Activated T-cell treated with anti-CD3 and anti-CD28 coated beads, Interleukin-2, amount 50 U/mL, for 48 hours (primary cell): ENCODE data around the gene NDUFB7.
A peak's percentile ranks its signal among the peaks of the same experiment; 100 is the strongest.
"Not testable (repeated sequence)": the region's sequence is repeated elsewhere in the genome, so short reads cannot be mapped to it uniquely, and the experiment has no call there.

Source experiments
- DNase-seq, 2 experiments: peaks; one replicate each; pipeline ENCODE4 v3.0.0-alpha.2; 2020

NDUFB7 gene

DNA sequence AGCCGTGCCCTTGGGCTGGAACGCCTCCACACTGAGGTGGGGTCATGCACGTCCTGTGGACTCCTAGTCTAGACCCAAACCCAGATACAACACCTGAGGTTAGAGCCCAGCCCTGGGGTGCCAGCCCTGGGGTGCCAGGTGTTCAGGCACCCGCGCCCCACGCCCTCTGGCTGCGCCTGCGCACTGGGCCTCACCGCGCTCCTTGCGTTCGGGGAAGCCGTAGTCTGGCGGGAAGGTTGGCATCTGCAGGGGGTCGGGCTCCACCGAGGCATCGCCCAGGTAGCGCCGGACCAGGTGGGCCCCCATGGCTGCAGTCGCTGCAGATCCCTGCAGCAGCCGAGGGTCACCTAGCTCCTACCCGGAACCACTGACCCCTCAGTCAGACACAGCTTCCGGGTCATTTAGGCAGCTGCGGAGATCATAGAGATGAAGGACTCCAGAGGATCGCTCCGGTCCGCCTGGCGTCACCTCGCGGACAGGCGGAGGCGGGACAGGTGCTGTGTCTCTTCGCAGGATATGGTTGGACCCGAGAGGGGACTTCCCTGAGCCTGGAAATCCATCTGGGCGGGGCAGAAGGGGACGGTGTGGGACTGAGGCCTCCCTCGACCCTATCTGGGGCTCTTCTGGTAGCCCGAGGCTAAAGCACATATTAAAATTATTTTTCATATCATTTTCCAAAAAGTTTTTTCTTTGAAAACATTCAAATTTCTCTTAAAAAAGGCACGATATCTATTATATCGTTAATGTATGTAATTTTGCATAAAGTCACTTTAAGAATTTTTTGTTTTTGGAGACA is at the start of gene NDUFB7:
NDUFB7 (minus strand) TSS at position 372 of the 796 bp plus-strand sequence; CDS start at position 306, 66 bp downstream.
- DNase-seq = peak; percentile 92 to 93

DNA sequence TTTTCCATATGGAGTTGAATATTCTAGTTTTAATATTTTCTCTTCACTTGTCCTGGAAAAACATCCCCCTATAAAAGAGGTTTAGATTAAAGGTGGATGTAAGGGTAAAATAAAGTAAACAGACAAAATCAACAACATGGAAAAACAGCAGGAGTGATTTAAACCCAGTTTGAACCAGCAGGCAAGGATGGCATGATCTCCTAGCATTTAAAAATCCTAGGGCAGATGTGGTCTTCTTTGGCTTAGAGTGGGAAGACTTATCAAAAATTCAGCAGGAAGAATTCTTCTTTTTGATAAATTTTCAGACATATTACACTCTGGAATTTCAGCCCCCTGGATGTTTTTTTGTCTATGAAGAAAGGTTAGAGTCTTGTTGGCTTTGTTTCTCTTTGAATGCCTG is 47.5 kb upstream of the NDUFB7 start:
- DNase-seq = no peak

DNA sequence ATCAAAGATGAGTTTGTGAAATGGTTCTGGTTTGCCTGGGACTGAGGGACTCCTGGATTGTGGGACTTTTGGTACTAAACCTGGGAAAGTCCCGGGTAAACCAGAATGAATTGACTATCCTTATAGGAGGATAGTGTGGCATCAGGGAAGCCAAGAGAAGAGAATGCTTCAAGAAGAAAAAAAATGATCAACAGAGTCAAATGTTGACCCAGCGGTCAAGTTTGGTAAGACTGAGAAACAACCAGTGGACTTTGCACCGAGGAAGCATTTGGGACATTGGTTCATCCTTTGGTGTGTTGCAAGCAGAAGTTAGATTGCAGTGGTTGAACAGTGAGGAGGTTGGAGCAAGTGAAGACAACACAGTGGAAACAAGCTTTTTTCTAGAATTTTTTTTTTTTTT is 44.5 kb upstream of the NDUFB7 start:
- DNase-seq = no peak

DNA sequence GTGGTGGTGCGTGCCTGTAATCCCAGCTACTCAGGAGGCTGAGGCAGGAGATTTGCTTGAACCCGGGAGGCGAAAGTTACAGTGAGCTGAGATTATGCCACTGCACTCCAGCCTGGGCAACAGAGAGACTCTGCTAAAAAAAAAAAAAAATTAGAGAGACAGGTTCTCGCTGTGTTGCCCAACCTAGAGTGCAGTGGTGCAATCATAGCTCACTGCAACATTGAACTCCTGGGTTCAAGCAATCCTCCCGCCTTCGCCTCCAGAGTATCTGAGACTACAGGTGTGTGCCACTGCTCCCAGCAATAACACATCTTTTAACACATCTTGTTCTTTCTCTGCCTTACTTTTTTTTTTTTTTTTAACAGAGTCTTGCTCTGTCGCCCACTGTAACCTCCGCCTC is 43.8 kb upstream of the NDUFB7 start:
- no peak for DNase-seq

DNA sequence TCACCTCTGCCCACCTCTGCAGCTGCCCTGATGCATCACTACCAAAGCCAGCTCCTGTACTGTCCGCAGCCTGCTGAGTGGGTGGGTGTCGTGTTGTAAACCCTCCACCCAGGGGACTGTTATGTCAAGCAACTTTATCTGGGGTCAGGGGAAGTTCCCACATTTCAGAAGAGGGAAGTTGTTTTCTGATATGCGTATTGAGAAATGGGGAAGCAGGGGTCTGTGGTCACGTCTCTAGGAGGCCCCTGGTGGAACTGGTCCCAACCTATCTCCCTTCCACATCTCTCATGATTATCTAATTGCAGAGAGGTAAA is 42.2 kb upstream of the NDUFB7 start:
- no peak for DNase-seq

DNA sequence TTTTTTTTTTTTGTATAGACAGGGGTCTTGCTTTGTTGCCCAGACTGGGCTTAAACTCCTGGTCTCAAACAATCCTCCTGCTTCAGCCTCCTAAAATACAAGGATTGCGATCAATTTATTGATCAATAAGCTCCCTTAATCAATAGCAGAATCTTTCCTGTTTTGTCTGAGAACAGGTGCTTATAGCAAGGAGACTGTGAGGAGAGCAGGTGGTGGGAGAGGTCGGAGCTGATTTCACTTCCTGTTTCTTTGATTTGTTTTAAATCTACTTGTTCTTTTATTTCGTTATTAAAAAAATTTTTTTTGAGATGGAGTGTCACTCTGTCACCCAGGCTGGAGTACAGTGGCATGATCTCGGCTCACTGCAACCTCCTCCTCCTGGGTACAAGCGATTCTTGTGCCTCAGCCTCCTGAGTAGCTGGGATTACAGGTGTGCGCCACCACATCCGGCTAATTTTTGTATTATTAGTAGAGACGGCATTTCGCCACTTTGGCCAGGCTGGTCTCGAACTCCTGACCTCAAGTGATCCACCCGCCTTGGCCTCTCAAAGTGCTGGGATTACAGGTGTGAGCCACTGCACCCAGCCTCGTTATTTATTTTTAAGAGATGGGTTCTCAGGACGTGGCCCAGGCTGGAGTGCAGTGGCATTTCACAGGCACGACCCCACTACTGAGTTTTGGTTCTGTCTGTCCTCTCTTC is 41.7 kb upstream of the NDUFB7 start:
- DNase-seq = not testable (repeated sequence)

DNA sequence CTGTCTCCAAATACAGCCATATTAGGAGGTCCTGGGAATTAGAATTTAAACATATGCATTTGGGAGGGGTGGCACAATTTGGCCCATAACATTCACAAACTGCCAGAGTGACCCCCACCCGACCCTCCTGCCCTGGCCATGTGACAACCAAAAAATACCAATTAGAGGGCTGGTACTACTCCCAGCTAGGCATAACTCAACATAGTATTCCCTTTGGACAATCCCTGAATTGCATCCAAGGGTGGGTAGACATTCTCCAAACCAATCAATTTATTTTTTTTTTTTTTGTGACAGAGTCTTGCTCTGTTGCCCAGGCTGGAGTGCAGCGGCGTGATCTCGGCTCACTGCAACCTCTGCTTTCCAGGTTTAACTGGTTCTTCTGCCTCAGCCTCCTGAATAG is 40.8 kb upstream of the NDUFB7 start:
- no peak for DNase-seq

DNA sequence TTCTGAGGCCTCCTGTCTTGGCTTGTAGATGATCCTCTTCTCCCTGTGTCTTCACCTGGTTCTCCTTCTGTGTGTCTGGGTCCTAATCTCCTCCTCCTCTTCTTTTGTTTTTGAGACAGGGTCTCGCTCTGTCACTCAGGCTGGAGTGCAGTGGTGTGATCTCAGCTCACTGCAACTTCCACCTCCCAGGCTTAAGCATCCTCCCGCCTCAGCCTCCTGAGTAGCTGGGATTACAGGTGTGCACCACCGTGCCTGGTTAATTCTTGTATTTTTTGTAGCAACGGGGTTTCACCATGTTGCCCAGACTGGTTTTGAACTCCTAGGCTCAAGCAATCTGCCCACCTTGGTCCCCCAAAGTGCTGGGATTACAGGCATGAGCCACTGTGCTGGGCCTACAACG is 40.4 kb upstream of the NDUFB7 start:
- DNase-seq = not testable (repeated sequence)

DNA sequence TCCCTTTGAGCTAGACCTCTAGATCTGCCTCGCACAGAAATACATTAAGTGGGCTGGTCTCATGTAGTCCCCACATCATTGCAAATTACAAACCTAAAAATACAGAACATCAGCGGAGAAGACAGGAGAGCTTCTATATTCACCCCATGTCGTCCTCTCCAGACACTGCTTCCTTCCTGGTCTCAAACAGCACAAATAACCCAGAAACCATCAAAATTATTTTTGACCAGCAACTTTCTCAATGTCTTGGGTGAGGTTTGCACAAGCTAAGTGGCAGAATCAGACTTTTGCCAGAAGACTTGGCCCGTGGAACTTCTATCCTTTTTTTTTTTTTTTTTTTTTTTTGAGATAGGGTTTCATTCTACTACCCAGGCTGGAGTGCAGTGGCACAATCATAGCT is 39.2 kb upstream of the NDUFB7 start:
- no peak for DNase-seq

DNA sequence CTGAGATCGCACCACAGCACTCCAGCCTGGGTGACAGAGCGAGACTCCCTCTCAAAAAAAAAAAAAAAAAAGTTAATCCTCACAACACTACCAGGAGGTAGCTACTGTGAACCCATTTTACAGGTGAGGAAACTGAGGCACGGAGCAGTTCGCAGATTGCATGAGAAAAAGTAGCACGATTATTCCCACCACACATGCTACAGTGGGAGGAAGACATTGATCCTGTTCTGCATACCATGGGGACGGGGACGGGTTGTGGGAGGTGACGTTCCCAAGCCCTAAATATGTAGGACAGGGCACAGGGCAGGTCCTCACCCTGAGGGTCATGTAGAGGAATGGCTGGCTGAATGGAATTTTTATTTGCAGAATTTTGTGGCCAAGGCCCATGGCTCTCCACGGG is 34.8 kb upstream of the NDUFB7 start:
- no peak for DNase-seq

DNA sequence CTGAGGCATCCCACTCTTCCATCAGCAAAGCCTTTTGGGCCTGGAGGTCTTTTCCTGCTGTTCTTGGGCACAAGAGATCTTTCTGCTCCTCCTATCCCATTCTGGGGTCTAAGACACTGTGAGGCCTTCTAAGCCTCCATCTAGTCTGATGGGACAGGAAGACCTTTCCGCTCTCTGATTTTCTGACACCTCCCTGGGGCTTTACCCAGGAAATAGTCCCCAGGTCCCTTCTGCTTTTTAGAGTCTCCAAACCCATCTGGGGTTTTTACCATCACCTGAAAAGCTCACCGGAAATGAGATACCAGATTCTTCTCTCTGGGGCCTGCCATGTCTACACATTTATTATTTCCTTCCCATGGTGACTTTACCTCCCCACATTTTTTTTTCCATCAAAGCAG is 32.1 kb upstream of the NDUFB7 start:
- no peak for DNase-seq

DNA sequence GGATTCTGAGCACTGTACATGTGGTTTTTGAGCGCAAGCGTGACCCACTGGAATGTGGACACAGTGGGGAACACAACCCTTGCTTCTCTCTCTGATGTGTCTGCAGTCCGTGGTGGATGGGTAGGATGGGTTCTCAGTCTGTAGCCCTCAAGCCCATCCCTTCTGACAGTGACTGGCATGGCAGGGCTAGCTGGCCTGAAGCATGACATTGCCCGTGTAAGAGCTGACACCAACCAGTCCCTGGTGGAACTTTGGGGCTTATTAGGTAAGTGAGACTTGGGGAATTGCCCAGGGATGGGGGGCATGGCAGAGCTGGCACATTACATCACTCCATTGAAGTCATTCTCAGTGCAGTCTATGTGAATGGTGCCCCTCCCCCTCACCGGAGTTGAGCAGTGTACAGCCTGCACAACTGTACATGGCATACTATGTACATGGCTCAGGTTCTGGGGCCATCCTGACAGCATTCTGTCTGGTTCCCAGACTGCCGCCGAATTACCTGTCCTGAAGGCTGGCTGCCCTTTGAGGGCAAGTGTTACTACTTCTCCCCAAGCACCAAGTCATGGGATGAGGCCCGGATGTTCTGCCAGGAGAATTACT is 27.8 kb upstream of the NDUFB7 start:
- no peak for DNase-seq

DNA sequence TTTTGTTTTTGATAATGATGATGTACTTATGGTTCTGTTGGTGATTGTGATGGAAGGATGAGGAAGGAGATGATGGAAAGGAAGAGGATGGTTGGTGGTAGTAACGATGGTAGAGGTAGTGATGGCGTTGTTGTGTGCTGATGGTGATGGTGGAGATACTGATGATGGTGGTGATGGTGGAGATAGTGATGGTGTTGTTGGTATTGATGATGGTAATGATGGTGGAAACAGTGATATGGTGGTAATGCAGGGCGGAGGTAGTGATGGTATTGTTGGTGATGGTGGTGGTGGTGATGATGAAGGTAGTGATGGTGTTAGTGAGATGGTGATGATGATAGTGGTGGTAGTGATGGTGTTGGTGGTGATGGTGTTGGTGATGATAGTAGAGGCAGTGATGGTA is 23.7 kb upstream of the NDUFB7 start:
- no peak for DNase-seq

DNA sequence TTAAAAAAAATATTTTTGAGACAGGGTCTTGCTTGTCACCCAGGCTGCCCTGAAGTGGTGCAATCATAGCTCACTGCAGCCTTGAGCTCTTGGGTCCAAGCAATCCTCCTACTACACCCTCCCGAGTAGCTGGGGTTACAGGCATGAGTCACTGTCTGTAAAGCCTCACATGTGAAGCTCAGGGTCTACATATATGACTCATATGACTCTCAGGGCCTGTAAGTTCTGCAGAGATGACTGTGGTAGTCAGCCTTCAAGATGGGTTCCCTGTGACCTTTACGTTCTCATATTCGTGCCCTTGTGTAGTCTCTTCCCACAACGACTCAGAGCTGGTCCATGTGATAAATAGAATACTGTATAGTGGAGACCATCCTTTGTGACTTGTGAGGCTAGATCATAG is 17.6 kb upstream of the NDUFB7 start:
- not testable (repeated sequence) for DNase-seq

DNA sequence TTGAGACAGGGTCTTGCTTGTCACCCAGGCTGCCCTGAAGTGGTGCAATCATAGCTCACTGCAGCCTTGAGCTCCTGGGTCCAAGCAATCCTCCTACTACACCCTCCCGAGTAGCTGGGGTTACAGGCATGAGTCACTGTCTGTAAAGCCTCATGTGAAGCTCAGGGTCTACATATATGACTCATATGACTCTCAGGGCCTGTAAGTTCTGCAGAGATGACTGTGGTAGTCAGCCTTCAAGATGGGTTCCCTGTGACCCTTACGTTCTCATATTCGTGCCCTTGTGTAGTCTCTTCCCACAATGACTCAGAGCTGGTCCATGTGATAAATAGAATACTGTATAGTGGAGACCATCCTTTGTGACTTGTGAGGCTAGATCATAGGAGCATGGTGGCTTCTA is 13.3 kb upstream of the NDUFB7 start:
- peak; percentile 56 to 63 for DNase-seq

DNA sequence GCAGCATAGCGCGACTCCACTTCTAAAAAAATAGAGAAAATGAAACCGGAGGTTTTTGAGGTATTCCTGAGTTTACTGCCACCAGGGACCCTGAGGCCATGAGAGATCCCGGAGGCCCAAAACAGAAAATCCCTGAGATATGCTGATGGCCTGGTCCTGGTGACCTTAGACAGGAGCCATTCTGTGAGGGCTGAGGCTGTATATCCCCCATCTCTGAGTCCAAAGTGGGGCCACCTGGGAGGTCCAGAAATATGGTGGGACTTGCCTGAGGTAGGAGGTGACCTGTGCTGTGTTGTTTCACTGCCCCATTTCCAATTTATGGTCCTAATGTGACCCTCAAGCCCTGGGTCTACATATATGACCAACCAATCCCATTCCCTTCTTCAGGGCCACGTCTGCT is 12.5 kb upstream of the NDUFB7 start:
- DNase-seq = not testable (repeated sequence)

DNA sequence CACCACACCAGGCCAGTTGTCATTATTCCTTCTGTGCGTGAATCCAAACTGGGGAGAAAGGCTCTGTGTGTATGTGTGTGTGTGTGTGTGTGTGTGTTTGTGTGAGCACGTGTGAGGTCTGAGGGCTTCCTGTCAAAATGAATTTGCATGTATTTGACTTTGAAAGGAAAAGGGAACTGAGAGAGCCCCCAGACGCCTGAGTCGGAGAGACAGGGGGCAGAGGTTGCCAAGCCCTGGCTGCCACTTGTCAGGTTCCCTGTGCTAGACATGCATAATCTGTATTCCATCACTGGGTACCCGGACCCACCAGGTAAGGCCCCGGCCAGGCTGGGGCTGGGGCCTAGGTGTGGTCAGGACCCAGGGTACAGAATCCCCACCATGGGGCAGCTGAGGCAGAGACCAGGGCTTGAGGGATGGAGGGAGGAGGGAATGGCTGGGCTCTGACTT is 11.1 kb upstream of the NDUFB7 start, which contains the start of gene CLEC17A:
CLEC17A (plus strand) TSS at position 191 of the 447 bp plus-strand sequence; CDS start at position 268, 77 bp downstream.
- DNase-seq = no peak

DNA sequence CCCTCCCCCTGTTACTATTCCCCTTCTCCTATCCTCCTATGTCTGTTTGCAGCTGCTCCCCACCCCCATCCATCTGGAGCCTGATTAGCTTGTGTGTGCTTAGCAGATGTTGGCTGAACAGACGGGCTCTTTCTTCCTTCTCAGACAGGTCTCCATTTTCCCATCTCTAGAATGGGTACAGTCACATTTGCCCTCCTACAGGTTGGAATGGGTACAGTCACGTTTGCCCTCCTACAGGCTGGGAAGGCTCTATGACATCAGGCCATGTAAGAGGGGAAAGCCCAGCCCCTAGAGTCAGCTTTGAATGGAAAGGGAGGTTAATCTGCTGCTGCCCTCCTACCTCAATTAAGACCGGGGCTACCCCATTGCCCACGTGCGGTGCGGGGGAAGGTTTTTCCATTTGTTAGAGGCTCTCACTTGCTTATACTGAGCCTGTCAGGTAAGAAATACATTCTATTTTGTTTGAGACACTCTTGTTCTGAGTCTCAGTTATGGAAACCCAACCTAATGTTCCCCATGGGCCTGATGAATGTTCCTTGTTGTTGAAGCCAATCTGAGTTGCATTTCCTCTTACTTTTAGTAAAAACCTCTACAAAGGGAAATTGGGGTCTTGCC is 8.9 kb upstream of the NDUFB7 start:
- peak; percentile 70 to 72 for DNase-seq

DNA sequence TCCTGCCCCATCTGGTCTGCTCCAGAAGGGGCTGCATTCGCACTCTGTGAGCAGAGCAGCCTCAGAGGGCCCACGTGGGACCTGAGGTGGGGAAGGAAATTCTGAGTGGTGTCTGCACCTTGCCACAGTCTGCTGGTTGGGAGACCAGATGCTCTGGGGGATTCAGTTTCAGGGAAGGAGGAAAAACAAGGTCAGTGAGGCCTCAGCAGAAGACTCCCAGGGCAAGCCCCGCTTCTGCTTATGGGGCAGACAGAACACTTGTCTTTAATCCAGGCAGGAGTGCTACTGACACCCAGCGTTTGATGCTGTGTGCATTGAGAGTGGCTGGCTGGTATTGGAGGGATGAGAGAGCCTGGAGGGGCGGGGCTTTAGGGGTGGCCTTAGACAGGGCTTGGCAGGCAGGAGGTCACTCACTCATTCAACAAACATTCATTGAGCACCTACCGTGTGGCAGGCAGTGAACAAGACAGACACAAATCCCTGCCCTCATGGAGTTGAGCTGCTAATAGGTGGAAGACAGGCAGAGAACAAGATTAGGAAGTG is 6.1 kb upstream of the NDUFB7 start:
- DNase-seq = peak in 1 of 2 experiments; percentile 38

DNA sequence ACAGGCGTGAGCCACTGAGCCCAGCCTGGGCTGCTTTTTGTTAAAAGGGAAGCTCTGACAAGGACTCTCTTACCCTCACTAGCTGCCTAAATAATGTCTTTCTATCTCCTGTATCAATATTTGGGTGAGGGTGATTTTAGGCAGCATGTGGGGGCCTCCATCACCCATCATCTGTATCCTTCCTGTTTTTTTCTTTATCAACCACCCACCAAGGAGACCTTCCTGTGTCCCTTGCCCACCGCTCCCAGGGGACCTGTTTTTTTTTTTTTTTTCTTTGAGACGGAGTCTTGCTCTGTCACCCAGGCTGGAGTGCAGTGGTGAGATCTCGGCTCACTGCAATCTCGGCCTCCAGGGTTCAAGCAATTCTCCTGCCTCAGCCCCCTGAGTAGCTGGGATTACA is 5.4 kb upstream of the NDUFB7 start:
- no peak for DNase-seq

DNA sequence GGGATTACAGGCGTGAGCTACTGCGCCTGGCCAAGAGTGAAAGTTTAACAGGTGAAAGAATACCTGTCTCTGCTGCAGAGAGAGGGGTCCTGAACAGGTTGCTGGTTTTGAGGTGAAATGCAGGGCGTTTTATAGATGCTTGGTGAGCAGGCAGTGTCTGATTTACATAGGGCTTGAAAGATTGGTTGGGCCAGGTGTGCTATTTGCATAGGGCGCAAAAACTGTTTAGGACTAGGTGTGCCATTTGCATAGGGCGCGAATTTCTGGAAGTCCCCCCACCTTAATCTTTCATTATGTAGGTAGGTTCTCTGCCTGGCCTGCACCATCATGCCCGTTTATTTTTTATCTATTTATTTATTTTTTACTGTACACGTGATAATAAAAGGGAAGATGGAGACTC is 4.5 kb upstream of the NDUFB7 start:
- DNase-seq = no peak

DNA sequence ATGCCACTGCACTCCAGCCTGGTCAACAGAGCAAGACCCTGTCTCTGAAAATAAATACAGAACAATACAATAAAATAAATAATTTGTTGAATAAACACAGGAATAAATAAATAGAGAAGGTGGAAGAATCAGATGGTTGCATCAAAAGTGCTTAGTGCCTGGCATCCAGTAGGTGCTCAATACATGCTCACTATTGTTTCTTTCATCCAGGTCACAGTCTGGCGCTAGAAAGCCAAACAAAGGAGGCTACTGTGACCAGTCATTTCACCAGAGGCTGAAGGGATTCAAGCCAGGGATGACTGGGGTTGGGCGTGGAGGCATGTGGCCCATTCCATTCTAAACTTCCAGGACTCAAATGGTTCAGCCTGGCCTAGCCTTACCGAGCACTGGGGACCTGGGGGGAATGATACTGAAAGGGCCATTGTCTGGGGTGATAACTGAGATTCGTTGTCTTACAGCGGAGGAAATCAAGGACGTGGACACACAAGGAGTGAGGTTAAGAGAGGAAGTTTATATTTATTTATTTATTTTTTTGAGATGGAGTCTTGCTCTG is 3.6 kb upstream of the NDUFB7 start:
- no peak for DNase-seq
